ENCODE results near the gene UTS2.

Gene UTS2

DNA sequence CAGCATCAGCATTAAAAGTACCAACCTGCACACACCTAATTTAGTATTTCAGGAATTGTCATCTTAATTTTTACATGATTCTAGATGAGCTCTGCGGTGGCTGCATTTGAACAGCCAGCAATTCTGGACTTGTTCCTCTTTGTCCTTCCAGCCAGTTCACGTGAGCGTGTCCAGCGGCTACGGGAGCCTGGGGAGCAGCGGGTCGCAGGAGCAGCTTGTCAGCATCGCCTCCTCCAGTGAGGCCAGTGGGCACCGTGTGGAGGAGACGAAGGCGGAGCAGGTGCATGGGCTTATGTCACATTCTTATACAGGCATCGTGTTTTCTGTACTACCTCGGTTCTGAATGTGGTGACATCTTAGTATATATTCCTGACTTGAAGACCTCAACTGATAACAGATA is 43.1 kb downstream of the UTS2 start:
- no peak for DNase-seq

DNA sequence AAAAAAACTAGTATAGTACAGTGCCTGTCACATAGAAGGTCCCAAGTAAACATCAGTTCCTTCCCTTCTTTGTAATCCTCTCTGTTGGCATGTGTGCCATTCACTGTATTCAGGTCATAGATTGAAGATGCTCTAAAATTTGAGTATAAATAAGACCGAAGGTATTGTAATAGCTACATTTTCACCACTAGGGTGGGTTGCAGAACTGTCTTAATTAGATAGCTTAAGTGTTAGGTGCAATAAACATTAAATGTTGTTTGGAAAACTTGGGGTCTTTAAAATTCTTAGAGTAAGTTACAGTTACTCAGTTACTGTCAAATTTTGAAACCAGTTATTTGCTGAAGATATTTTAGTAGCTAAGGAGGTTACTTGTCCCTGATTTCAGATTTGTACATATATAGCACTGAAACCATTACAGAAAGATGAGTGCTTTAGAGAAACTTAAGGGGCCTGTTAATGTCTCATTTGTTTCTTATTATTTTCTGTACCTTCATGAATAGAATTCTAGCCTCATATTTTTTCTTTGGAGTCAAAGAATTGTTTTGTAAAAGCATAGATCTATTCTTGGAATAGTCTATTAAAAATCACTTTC is 44.5 kb downstream of the UTS2 start:
- DNase-seq = no peak

DNA sequence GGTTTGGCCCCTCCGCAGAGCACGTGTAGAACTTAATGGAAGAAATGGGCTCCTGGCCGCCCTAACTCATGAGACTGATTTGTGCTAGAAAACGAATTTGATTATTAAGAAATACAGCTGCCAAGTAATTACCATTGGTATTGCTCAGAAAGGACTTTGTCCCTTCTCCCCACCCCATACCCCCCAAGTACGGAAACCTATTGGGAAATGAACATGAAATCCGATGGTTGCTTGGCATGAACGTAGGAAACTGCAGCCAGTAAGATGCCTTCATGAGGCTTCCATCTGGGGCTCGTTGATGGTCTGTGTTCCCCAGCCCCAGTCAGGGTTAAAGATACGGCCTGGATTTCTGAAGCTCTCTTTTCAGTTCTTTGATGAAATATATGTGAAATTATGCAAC is 47.4 kb downstream of the UTS2 start:
- no peak for DNase-seq
